GM18511 (cell line): ENCODE results near the gene NCDN.

Source experiments
- ATAC-seq: cut with Tn5 transposase; IDR thresholded peaks from one replicate; pipeline ENCODE4 v1.9.1; 2021; ENCODE audit warnings: mild to moderate bottlenecking, moderate library complexity; ENCODE audit not compliant: unreplicated experiment

Gene NCDN, protein sequence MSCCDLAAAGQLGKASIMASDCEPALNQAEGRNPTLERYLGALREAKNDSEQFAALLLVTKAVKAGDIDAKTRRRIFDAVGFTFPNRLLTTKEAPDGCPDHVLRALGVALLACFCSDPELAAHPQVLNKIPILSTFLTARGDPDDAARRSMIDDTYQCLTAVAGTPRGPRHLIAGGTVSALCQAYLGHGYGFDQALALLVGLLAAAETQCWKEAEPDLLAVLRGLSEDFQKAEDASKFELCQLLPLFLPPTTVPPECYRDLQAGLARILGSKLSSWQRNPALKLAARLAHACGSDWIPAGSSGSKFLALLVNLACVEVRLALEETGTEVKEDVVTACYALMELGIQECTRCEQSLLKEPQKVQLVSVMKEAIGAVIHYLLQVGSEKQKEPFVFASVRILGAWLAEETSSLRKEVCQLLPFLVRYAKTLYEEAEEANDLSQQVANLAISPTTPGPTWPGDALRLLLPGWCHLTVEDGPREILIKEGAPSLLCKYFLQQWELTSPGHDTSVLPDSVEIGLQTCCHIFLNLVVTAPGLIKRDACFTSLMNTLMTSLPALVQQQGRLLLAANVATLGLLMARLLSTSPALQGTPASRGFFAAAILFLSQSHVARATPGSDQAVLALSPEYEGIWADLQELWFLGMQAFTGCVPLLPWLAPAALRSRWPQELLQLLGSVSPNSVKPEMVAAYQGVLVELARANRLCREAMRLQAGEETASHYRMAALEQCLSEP

DNA sequence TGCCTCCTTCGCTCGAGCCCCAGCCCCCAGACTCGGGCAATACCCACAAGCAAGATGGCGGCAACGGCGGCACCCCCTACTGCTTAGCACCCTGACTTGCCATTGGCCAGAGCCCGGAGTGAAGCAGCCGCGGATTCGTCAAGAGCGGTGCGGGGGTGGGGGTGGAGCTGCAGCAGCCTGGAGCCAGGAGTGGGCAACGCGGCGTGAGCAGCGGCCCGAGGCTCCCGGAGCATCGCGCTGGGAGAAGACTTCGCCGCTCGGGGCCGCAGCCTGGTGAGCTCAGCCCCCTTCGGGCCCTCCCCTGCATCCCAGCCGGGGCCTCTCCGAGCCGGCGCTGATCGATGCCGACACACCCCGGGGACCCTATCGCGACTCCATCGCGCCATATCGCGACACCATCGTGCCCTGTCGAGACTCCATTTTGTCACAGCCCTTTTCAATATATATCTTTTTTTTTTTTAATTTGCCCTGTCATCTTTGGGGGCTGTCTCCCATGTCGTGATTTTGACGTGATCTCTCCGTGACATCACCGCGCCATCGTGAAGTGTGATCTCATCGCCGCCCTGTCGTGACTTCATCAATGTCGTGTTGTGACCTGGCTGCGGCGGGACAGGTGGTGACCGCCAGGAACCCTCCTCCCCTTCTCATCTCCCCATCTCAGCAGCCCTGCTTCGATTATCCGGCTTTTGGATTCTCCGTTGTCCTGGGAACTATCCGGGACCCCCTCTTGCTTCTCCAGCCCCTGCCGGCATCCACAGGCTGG, at the start of gene NCDN:
Gene NCDN, plus strand, starts transcription at position 189 of the 763 bp plus-strand sequence. Its CDS starts 392 bp downstream, at position 581.
- ATAC-seq = peak; percentile 88

DNA sequence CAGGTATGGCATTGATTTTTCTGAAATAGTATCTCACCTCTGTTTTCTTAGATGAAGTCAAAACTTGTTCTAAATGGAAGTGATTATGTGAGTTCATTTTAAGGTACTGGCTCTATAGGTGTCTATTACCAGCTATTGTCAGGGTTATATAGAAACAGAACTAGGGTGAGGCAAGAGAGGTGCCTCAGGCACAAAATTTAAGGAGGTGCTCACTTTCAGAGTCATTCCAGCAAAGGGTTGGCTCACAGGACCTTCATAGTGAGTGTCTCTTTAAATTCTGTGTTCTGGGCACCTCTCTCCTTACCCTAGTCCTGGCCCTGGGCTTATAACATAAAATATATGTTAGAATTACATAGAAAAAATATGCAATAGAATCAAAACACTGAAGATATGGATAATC, 49.7 kb upstream of the NCDN start:
- ATAC-seq = no peak

DNA sequence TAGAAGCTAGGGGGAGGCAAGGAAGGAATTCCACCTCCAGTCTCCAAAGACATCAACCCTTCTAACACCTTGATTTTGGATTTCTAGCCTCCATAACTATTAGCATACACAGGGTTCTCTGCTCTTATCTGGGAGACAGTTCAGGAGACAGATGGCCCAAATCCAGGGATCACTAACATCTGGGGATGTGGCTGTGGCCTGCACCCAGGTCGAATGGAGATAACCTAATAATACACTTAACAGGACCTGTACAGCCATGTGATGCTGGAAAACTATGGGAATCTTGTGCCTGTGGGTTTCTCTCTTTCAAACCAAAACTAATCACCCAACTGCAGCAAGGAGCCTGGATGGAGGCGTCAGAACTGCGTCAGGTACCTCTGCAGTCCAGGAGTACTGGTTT, 48.0 kb upstream of the NCDN start:
- ATAC-seq = no peak

DNA sequence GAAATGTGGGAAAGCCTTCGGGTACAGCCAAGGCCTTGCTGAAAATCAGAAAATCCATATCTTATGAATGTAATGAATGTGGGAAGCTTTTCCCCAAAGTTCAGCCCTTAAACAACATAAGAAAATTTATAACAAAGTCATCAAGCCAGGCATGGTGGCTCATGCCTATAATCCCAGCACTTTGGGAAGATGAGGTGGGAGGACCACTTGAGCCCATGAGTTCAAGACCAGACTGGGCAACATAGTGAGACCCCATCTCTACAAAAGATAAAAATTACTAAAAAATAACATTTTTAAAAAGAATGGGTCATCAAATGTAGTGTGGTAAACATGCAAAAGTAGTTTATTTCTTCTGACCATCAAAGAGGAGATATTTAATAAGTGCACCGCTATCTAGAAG, 46.3 kb upstream of the NCDN start:
- no peak for ATAC-seq

- no peak for ATAC-seq
Observed at GRCh38 chr1:35518183-35518582, 39.4 kb upstream of the NCDN start.

DNA sequence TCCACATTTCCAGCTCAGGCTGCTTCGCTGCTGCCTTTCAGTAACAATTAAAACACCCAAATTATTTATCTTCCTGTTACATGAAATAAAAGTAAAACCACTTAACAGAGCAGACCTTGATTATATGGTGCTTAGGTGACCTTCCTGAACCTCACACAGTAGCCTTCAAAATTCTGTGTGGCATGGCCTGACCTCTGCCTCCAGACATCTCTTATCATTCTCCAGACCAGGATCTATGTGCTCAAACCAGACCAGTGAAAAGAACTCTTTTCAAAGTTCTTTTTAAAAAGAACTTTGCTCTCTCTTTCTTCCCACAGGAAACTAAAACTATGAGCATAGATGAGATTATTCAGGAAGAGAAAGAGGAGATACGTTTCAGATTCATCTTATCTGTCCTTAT, 38.2 kb upstream of the NCDN start:
- ATAC-seq = no peak

- no peak for ATAC-seq
Observed at GRCh38 chr1:35524106-35524505, 33.5 kb upstream of the NCDN start.

GRCh38 chr1:35530168-35530567, 27.4 kb upstream of the NCDN start:
- no peak for ATAC-seq

GRCh38 chr1:35530946-35531345, 26.7 kb upstream of the NCDN start:
- ATAC-seq = no peak

DNA sequence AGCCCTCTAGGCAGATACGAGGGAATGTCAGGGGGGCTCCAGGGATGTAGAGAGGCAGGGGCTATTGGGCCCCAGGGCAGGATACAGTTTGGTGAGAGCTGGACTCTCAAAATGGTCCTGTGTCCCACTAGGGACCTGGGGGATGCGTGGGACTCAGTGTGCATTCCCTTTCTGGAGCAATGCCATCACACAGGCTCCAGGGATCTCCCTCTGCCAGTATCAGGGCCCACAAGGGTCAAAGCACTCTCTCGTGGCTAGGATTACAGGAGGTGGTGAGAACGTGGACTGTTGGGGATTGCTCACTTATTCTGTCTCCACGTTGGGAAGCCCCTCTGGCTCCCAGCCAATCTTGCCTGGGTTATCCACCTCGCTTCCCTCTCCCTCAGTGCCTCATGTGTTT, 26.2 kb upstream of the NCDN start:
- no peak for ATAC-seq

GRCh38 chr1:35532497-35533223, 24.9 kb upstream of the NCDN start:
- no peak for ATAC-seq

GRCh38 chr1:35533586-35533985, 24.0 kb upstream of the NCDN start:
- ATAC-seq = no peak

GRCh38 chr1:35535243-35535642, 22.4 kb upstream of the NCDN start:
- ATAC-seq = no peak

- ATAC-seq = no peak
Observed at GRCh38 chr1:35536556-35537162, 20.9 kb upstream of the NCDN start.

GRCh38 chr1:35537806-35538205, 19.8 kb upstream of the NCDN start:
- ATAC-seq = no peak

GRCh38 chr1:35539073-35539823, 18.4 kb upstream of the NCDN start:
- ATAC-seq = peak; percentile 61

- ATAC-seq = peak; percentile 50
Observed at GRCh38 chr1:35539824-35540261, 17.8 kb upstream of the NCDN start.

DNA sequence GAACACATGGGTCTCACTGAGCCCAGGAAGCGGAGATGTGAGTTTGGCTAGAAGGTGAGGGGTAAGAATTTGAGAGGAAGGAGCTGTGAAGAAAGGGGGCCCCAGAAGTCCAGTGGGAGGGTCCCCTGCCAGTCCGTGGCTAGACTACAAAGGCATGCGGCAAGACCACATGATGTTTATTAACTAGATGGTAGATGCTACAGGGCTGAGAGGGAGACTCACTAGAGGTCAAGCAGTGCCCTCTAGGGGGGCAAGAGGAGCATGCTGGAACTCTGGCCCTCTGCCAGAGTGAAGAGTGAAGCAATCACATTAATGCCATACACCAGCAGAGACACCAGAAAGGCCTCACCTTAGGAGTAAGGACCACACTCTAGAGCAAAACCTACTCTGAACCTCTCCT, 12.6 kb upstream of the NCDN start:
- ATAC-seq = no peak

- ATAC-seq = no peak
Observed at GRCh38 chr1:35546614-35547013, 11.0 kb upstream of the NCDN start.

DNA sequence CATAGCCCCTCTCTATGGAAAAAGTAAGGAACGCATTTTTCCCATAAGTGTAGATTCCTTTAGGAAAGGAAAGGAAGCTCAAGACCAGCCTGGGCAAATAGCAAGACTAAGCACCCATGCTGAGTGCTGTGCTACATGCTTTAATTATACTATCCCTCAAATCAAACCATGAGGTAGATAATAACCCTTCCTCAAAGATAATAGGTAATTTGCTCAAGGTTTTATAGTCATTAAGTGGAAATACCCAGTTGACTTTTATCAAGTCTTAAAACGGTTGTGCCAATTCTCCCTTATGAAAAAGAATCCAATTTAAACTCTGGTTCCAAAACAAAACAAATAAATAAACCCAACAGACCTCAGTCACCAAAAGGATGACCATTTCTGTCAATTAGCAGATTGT, 3.7 kb upstream of the NCDN start:
- no peak for ATAC-seq
